Inferior parietal cortex (tissue), 1 donor: ENCODE results near the gene ANTXR1.

Experiments used
- DNase-seq: peaks from one replicate; pipeline ENCODE4 v3.0.0-alpha.2; 2016; ENCODE audit errors: extremely low spot score

Gene ANTXR1

DNA sequence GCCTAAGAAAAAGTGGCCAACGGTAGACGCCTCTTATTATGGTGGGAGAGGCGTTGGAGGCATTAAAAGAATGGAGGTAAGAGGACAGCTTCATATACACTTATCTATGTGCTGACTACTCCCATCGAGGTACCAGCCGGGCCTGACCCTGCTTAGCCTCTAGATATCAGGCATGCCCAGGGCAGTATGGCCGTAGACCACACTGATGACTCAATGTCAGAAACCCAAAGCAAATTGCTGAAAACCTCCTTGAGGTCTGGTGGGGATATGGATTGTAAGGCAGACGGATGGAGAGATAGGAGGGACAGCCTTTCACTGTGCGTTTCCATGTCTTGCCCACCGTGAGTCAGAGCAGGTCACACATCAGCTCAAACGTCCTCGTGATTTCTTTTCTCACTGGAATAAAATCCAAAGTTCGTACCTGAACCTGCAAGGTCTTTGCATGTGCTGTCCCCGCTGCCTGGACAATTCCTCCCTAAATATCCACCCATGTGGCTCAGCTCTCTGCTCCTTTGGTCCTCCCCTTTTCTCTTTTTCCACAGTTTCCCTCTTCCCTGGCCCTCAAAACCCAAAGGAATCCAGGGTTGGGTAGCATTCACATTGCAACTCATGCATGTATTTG lies 168.9 kb downstream of the ANTXR1 start:
- DNase-seq = no peak

- DNase-seq = no peak
These were observed 170.7 kb downstream of the ANTXR1 start for GRCh38 chr2:69183659-69184058.

DNA sequence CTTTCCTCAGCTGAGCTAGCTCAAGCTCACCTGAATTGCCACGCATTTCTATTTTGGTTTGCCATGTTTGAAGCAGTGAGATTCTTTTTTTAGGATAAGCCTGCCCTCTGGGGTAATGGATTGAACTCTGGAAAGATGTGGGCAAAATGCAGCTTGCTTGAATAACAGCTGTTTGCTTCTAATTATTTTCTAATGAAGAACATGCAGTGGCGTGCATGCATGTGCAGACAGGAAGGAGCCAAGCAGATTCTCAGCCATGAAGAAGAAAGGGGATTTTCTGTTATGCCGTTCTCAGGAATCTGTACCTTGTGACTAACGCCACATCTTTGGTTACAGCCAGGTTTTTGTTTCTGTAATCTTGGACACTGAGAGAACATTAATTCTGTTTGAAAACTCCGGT lies 171.2 kb downstream of the ANTXR1 start:
- no peak for DNase-seq

DNA sequence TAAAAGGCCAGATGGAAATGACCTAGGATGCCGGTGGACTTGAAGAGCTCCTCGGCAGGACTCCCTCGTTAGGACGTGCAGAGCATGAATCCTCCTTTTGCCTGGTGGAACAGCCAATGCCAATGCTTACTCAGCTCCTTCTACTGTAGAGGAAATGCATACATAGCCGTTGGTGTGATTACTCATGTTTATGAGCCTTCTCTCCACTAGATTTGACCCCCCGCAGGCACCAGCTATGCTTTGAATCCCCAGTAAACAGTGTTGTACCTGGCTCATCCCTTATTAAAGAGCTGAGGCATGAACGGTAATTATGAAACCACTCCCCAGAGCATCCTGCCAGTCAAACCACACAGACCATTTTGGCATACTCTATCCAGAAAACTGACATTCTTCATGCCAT lies 172.8 kb downstream of the ANTXR1 start:
- no peak for DNase-seq

- no peak for DNase-seq
These were observed 173.6 kb downstream of the ANTXR1 start for GRCh38 chr2:69186614-69187013.

DNA sequence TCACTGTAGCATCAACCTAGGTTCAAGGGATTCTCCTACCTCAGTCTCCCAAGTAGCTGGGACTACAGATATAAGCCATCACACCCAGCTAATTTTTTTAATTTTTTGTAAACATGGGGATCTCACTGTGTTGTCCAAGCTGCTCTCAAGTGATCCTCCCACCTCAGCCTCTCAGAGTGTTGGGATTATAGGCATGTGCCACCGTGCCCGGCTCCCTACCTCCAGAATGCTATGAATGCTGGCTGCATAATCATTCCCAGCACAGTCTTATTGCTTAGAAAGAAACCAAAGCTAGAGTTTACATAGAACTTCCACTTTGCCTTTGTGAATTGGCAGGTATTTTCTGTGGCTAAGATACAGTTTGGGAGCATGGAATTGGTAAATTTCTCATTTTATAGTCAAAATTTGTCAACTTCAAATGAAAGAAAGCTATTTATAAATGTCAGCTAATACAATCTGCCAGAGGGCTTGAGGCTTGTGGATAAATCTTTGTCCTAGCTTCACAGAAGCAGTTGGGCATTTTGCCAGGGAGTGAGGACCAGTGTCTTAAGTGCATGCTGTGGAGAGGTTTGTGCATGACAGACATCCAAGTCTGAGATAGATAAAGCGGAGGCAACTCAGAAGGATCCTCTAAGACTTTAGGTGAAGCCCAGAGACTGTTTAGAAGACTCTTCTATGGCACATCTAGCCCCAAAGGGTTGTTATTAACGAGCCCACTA lies 175.4 kb downstream of the ANTXR1 start:
- DNase-seq = no peak

DNA sequence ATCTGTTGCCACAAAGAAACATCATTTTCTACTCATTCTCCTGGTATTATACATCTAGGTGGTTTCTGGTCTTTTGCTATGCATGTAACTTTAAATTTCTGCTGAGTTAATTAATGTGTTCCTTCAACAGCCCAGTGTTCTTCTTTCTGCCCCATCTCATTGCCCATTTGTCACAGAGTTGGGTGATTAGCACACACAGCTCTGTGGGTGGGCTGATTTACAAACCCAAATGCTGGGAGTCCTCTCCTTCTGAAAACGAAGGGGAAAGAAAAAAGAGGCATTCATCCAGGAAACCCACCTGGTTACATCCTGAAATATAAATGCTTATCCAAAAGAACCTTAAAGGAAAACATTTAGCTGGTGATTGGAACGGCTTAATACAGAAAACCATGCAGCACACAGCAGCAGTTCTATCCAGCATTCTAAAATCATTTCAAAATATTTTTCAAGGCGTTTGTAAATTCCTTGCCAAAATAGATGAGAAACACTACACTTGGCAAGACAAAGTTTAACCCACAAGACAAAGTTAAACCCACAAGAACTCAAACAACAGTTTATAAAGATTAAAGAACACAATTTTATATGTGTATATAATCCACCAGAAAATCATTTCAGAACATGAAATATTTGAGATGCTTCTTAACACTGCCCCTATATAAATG lies 177.9 kb downstream of the ANTXR1 start:
- no peak for DNase-seq

DNA sequence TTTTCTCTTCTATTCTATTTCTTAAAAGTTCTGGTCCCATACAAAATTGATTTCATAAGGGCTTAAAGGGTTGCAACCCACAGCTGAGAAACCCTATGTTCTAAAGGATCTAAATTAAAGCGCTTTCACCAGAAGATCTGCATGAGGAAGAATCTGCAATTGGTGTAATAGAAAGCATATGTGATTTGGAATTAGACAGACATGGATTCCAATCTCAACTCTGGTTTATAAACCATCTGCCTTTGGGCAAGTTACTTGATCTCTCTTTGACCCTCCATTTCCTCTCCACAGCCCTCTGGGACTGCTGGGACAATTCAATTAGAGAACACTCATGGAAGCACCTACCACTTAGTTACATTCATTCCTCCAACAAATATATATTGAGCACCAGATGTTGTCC lies 178.7 kb downstream of the ANTXR1 start:
- DNase-seq = no peak

- no peak for DNase-seq
These were observed 179.4 kb downstream of the ANTXR1 start for GRCh38 chr2:69192176-69192945.

DNA sequence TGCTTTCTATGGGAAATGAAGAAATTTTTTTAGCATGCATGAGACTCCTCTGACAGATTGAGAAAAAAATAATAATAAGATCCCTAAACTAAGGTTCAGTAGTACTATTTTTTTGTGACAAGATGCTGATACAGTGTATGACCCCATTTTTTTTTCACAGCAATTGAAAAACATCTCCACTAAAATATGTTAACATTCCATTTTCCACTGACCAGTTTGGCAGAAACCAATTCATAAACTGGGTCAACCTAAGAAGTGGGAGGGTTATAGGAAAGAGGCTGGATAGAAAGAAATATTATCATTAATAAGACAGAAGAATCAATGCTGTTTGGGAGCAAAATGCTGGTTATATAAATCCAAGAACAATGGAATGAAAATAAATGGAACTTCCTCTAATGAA lies 182.7 kb downstream of the ANTXR1 start:
- DNase-seq = no peak

GRCh38 chr2:69196327-69197117 lies 183.5 kb downstream of the ANTXR1 start:
- DNase-seq = no peak

DNA sequence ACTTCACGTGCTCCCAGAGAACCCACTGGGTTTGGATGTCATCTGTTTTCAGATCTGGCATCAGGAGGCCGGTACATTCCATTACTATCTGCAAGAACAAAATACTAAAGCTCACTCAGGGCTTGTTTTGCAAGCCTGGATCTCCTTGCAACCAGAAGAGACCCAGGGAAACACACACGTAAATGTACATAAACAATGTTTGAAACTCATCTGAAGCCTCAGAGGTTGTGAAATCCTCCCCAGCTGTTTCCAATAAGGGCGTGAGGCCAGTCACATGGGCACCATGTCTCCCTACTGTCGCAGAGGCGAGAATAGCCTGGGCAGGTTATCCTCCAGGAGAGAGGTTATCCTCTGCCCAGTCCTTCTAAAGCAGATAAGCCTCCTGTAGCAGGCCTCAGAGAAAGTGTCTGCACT lies 187.1 kb downstream of the ANTXR1 start:
- DNase-seq = no peak

DNA sequence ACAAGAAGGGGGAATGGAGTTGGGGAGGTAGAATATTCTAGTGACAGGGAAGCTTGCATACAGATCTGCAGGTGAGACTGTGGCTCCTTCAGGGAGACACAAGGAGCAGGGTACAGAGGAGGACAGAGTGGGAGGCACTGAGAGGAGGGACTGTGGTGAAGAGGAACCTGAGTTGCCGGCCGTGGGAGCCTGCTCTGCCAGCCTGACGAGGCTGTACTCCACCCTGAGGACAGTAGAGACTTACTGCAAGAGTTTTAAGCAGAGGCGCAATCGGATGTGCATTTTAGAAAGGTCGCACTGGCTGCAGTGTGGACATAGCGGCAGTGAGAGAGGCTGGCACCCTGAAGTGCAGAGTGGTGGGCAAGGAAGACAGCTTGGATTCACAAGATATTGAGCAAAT lies 188.3 kb downstream of the ANTXR1 start:
- no peak for DNase-seq

- DNase-seq = no peak
These were observed 189.3 kb downstream of the ANTXR1 start for GRCh38 chr2:69202327-69202726.

DNA sequence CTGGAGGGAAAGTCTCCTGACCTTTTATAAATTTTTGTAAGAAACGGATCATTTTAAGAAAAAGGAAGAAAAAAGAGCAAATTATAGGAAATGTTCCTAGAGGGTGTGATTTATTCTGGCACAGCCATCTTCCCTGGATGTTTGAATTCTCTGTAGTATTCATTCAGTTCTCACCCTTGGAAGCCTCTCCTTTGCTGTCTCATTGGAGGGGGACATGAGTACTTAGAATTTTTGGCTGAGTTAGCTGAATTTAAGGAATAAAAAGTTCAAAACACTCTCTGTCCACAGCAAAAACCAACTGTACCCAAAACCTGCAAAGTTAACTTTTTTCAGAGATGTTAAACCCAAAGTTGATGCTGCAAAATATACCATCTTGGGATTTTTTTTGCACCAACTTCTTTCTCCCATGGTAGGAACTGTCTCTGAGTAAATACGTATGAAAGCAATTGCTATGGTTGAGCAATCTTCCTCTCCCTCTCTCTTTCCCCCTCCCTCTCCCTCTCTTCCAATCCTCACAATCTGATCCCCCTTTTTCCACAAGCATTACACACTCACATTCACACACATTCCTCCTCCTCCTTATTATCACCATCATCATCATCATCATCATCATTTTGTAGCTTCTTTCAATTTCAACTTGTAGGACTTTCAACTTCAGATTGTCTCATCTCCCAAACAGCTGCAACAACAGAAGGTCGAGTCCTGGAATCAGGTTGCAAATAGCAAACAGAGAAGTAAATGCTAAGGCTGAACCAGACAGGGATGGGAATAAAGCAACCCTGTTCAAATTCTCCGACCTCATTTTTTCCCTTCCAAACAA lies 190.4 kb downstream of the ANTXR1 start:
- no peak for DNase-seq

DNA sequence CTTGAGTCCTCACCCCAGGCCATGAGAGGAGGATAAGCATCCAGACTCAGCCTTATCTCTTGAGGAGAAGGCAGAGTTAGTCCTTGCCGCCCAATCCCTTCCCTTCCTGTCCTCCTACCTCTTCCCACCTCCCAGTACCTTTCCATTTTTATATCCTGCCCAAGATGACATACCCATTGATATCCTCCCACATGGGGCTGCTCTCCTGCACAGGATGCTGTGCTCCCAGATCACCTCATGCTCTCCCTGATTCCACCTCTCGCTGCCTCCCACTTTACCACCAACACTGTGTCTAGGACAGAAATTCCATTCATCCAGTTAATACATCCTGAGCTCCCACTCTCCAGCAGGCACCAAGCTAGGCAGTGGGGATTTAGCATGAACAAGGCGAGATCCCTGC lies 191.7 kb downstream of the ANTXR1 start:
- no peak for DNase-seq

DNA sequence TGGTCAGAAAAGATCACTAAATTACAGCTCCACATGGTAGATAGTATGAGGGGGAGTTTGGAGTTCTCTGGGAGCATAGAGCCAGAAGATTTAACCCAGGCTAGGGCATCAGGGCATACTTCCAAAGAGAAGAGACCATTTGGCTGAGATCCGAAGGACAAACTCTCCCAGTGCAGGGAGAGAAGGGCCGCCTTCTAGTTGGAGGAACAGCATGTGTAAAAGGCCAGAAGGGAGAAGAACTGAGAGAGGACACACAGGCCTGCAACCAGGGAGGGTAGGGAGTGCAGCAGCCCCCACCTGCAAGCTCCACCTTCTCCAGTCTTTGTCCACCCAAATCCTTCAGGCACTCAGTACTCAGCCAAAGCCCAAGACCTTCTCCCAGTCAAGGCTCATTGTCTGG lies 192.1 kb downstream of the ANTXR1 start:
- DNase-seq = no peak

- no peak for DNase-seq
These were observed 192.5 kb downstream of the ANTXR1 start for GRCh38 chr2:69205491-69205890.

DNA sequence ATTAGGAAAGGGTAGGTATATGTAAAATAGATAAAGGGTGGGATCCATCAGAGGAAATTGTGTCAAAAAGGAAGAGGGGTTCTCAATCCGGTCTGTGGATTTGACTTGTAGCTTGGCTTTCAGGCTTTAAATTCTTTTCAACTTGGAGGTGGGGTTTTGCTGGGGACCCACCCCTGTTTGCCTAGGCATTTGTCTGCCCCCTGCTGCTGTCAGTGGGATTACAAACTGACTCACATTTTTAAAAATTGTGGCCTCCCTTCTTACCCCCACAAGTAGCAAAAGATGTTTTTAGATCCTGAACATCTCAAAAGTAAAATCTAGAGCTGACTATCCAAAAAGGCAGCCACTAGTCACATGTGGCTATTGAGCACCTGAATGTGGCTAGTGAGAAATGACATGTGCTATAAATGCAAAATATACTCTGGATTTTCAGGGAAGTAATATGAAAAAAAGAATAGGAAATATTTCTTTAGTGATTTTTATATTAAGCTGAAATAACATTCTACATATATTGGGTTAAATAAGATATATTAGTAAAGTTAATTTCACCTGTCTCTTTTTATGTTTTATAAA lies 195.1 kb downstream of the ANTXR1 start:
- DNase-seq = no peak

DNA sequence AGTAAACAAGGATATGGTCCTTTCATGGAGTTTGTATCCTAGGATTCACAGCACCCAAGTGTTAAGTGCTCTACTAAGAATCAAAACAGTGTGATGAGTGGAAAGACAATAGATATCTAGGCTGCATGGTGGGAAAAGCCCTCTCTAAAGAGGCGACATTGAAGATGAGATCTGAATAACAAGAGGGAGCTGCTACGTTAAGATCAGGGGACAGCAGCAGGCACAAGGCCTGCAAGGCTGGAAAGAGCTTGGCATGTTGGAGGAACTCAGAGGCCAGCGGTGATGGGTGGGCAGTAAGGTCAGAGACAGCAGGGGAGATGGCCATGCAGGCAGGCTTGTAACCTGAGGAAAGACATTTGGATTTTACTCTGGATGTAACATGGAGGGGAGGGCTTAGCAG lies 196.5 kb downstream of the ANTXR1 start:
- no peak for DNase-seq
